Right renal cortex interstitium (tissue), 3 donors: ENCODE measurements around the gene ZDHHC14. TPM values are rescaled to one million over a fixed set of nuclear protein-coding genes. Genes with fewer than 3 reads are reported as not detected.
"Not testable (repeated sequence)": the region's sequence is repeated elsewhere in the genome, so short reads cannot be mapped to it uniquely, and the experiment has no call there.

Source experiments
- DNase-seq, 3 donors: peaks; one replicate each; pipeline ENCODE4 v3.0.0-alpha.2; 2013; ENCODE audit warnings: low read depth in 3 of 3, low spot score in 2 of 3
- polyA plus RNA-seq, 3 donors: library from polyadenylated mRNA; unstranded; fragments of 120-200 nt; gene quantifications; one replicate each; pipeline ENCODE4 v1.2.1, GENCODE V29; 2013; ENCODE audit not compliant: insufficient read length in 3 of 3

ZDHHC14 gene
- polyA plus RNA-seq, 3 donors, result 15.9 to 19.5 (median 18.5) TPM

DNA sequence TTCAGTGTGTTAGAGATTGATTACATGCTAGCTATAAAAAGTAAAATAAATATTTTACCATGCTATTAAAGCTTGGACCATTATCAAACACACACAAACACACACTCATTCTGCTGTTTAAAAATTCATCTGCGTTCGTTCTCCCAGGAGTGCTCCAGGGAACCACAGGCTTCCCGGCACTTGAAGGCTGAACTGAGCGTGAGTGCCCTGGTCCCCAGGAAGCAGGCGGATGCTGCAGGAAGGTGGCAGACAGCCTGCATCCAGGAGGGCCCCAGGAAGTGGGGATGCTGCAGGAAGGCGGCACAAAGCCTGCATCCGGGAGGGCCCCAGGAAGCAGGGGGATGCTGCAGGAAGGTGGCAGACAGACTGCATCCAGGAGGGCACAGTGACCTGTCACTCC, 294.8 kb downstream of the ZDHHC14 start:
- no peak for DNase-seq

DNA sequence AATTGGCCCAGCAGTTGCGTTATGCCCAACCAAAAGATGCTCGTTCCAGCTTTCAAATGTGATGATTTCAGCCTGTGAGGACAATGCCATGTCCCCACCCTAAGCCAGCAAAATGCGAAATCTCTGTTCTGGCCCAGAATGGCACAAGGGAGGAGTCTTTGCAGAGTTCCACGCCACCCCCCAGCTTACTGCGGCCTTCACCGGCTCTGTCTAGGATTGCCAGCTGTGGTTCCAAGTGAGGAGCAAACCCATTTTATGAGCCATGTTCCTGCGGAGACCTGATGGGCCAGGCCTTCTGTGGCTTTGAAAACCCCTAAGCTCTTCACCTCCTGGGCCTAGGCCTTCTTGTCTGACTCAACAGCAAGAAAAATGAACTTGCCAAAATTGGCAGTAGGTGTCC, 295.3 kb downstream of the ZDHHC14 start:
- DNase-seq, result no peak

GRCh38 chr6:157677235-157677634, 296.2 kb downstream of the ZDHHC14 start:
- DNase-seq, result no peak

GRCh38 chr6:157679605-157680580, 298.9 kb downstream of the ZDHHC14 start:
- DNase-seq, result no peak

- no peak for DNase-seq
Measured at GRCh38 chr6:157681041-157681650, 300.2 kb downstream of the ZDHHC14 start.

- no peak for DNase-seq
Measured at GRCh38 chr6:157682856-157683481, 302.0 kb downstream of the ZDHHC14 start.

DNA sequence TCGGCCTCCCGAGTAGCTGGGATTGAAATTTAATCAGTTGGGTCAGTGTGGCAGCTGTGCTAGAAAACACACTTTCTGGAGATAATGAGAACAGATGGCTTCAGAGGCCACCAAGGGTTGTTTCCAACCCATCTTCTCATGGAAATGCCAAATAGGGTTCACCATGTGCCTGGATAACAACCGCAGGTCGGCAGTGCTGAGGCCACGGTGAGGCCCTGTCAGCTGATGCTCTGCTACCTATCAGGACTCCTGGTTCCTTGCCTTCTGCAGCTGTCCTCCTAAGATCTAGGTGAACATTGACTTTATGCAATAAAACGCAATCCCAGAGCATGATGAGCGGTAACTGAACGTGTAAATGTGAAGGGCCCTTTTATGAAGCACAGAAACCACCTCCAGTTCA, 302.7 kb downstream of the ZDHHC14 start:
- DNase-seq, result no peak

DNA sequence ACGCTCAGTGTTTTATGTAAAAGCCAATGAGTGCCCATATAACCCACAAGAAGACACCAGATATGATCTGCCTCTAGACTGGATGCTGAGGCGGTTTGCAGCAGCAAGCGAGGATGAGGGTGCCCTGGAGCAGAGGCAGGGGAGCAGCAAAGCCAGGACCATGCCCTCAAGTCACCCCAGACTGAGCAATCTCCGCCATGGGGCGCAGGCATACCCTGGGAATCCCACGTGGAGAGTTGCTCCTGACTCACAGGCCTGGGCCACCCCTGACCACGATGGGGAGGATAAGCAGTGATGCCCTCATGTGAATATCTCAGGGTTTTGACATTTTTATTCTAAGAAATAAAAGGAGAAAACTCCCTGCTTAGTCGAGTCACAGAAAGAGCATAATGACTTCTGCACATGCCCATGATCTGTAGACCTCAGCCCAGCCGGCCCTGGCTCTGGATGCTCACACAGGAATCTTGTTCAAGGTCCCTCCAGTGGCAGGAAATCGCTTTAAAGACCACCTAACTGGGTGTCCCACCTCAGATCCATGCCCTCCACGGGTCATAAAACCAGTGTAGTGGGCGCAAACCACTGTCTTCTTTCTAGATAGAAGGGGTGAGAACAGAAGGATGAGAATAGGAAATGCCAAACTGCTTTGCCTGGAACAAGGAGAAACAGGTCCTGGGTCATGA, 303.8 kb downstream of the ZDHHC14 start:
- no peak for DNase-seq

DNA sequence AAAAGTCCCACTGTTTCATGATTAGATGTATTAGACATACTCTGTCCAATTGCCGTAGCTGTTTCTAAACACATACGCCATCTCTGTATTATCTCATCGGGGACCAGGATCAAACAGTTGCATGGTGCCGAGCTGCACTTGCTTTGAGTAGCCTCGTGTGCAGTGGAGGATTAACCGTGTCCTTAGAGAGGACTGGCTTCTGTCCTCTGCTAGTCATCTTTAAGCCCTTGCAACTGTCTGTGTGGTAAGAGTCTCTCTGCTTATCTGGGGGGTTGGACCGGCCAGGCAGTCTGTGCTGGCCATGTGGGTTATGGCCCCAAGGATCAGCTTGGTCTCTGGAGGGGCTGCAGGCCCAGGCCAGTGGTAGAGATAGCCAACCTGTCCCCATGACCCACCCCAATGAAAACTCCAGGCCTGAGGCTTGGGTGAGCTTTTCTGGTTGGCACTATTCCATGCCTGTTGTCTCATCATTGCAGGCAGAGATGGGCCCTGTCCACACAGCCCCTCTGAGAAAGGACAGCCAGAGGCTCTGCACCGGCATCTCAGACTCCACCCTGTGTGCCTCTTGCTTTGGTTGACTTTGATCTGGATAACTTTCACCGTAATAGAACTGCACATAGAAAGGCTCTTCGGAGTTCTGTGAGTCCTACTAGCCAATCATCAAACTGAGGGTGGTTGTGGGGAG, 304.7 kb downstream of the ZDHHC14 start:
- no peak for DNase-seq

- no peak for DNase-seq
Measured at GRCh38 chr6:157688275-157688959, 307.4 kb downstream of the ZDHHC14 start.

DNA sequence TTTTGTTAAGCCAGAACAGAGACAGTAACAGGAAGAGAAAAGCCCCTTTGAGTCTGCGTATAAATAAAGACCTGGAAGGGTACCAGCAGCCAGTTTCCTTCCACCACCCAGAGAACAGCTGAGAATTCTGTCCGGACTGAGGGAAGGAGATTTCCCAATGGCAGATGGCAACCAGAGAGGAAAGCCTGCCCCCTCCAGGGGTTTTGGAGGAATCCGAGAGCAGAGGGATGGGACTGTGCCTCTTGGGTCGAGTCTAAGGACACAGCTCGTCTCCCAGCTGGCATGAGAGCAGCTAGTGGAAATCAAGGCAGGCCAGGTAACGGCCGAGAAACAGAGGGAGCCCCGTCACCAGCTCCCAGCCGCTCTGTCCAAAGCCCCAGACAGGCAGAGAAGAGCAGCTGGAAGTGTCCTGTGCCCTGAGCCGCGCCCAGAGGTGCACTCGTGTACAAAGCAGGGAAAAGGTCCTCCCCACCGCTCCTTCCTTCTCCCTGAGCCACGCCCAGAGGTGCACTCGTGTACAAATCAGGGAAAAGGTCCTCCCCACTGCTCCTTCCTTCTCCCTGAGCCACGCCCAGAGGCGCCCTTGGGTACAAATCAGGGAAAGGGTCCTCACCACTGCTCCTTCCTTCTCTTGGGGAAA, 308.1 kb downstream of the ZDHHC14 start:
- DNase-seq, result no peak

DNA sequence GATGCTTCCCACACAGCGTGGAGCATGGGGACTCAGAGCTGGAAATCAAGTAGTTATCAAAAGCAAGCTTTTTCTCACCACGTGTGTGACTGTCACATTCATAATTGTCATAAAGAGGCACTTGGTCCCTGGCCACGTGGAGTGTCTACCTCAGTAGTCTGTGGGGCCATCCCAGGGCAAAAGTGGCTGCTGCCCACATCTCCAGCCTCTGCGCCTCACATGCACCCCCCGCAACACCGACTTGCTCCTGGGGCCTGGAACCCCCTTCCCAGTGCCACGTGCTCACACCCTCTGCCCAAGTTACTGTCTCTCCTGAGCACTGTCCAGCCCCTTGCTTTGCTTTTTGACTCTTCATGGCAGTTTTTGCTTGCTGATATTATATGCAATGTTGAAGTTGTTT, 308.9 kb downstream of the ZDHHC14 start:
- no peak for DNase-seq

GRCh38 chr6:157690441-157691210, 309.6 kb downstream of the ZDHHC14 start:
- DNase-seq, result no peak

- DNase-seq, result not testable (repeated sequence)
Measured at GRCh38 chr6:157691621-157692020, 310.6 kb downstream of the ZDHHC14 start.

DNA sequence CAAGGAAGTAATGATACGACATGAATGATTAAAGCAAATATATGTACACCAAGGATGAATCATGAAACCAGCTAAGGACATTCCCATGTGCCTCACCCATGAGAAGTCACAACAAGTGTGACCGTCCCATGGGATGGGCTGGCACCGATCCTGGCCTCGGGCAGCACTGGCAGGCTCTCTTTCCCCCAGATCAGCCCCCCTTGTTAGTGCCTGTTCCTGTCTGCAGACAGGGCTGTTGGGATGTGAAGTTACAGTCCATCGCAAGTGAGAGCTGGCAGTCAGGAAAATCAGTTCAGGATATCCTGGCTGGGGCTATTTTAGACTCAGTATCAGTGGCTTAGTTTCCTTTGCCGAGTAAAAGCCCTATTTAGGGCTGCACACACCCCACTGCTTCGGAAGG, 312.9 kb downstream of the ZDHHC14 start:
- no peak for DNase-seq

- no peak for DNase-seq
Measured at GRCh38 chr6:157695301-157696040, 314.5 kb downstream of the ZDHHC14 start.

- no peak for DNase-seq
Measured at GRCh38 chr6:157699777-157700636, 319.0 kb downstream of the ZDHHC14 start.
